ENCODE data around the gene MRPL46. TPM values are rescaled to one million over a fixed set of nuclear protein-coding genes. Genes with fewer than 3 reads are reported as not detected.

The MRPL46 gene
- total RNA-seq, 1 experiment from 2014 or later, result 32.7 TPM

GRCh38 chr15:88504445-88504844 lies 37.3 kb upstream of the MRPL46 start:
- H3K27me3 ChIP-seq (ENCODE audit: insufficient read depth, low read depth), result no peaks in the 10 kb centered on the region
- ChIA-PET CTCF (no interaction called here), POLR2A (ENCODE audit: unreplicated experiment) (no interaction called here)
- TF ChIP-seq, protein P1, sequence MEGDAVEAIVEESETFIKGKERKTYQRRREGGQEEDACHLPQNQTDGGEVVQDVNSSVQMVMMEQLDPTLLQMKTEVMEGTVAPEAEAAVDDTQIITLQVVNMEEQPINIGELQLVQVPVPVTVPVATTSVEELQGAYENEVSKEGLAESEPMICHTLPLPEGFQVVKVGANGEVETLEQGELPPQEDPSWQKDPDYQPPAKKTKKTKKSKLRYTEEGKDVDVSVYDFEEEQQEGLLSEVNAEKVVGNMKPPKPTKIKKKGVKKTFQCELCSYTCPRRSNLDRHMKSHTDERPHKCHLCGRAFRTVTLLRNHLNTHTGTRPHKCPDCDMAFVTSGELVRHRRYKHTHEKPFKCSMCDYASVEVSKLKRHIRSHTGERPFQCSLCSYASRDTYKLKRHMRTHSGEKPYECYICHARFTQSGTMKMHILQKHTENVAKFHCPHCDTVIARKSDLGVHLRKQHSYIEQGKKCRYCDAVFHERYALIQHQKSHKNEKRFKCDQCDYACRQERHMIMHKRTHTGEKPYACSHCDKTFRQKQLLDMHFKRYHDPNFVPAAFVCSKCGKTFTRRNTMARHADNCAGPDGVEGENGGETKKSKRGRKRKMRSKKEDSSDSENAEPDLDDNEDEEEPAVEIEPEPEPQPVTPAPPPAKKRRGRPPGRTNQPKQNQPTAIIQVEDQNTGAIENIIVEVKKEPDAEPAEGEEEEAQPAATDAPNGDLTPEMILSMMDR (conservative IDR thresholded peaks at IDR 0.05), result no peak
- TF ChIP-seq EZH2 (IDR thresholded peaks at IDR 0.05; ENCODE audit: low read depth), result no peak
- intact Hi-C loops (cut with micrococcal nuclease; ENCODE audit: unreplicated experiment), result no loop called here
- no peak overlapping the region for H3K4me3 ChIP-seq
- H3K4me1 ChIP-seq (replicated peaks; ENCODE audit: insufficient read depth), result no peaks in the 10 kb centered on the region
- H3K27ac ChIP-seq, result no peak overlapping the region
- no peaks in the 10 kb centered on the region for H4K20me1 ChIP-seq (ENCODE audit: insufficient read depth)
- no peaks in the 10 kb centered on the region for H3K79me2 ChIP-seq (ENCODE audit: low read depth)
- H2AFZ ChIP-seq, result no peak overlapping the region
- BruUV-seq (replicated peaks), result no TSS peak
- no peak overlapping the region for H3K4me2 ChIP-seq
- H3F3A ChIP-seq (ENCODE audit: insufficient read depth, low read depth), result no peaks in the 10 kb centered on the region
- H3K9me3 ChIP-seq (ENCODE audit: insufficient read depth, low read depth), result no peaks in the 10 kb centered on the region
- DNase-seq, result no peak
- no peaks in the 10 kb centered on the region for H3K36me3 ChIP-seq (ENCODE audit: low read depth)
- H3K9me2 ChIP-seq (ENCODE audit: insufficient read depth), result no peaks in the 10 kb centered on the region

- TF ChIP-seq, protein P1 (conservative IDR thresholded peaks at IDR 0.05), result no peak
- TF ChIP-seq EZH2 (IDR thresholded peaks at IDR 0.05; ENCODE audit: low read depth), result no peak
- ChIA-PET CTCF (no interaction called here), POLR2A (ENCODE audit: unreplicated experiment) (no interaction called here)
- Histone ChIP-seq H3K9me3 (ENCODE audit: insufficient read depth, low read depth) (no peaks in the 10 kb centered on the region), H3K36me3 (ENCODE audit: low read depth) (no peaks in the 10 kb centered on the region), H2AFZ (no peak overlapping the region), H3K4me1 (replicated peaks; ENCODE audit: insufficient read depth) (no peaks in the 10 kb centered on the region), H3K27me3 (ENCODE audit: insufficient read depth, low read depth) (no peaks in the 10 kb centered on the region; the same call in 1 of the 2 replicates), H3F3A (ENCODE audit: insufficient read depth, low read depth) (no peaks in the 10 kb centered on the region), H3K27ac (no peak overlapping the region), H4K20me1 (ENCODE audit: insufficient read depth) (no peaks in the 10 kb centered on the region), H3K4me3 (no peak overlapping the region), H3K9me2 (ENCODE audit: insufficient read depth) (no peaks in the 10 kb centered on the region), H3K79me2 (ENCODE audit: low read depth) (no peaks in the 10 kb centered on the region), H3K4me2 (no peak overlapping the region)
- no peak for DNase-seq
- intact Hi-C loops (cut with micrococcal nuclease; ENCODE audit: unreplicated experiment), result no loop called here
- no TSS peak for BruUV-seq (replicated peaks)
These were observed 31.8 kb upstream of the MRPL46 start for GRCh38 chr15:88498996-88499395.

- BruUV-seq (replicated peaks), result no TSS peak
- Histone ChIP-seq H3K36me3 (ENCODE audit: low read depth) (no peaks in the 10 kb centered on the region), H3K79me2 (ENCODE audit: low read depth) (no peaks in the 10 kb centered on the region), H3K4me1 (replicated peaks; ENCODE audit: insufficient read depth) (no peaks in the 10 kb centered on the region), H4K20me1 (ENCODE audit: insufficient read depth) (no peaks in the 10 kb centered on the region), H3K27ac (no peak overlapping the region), H3K4me2 (no peak overlapping the region), H3F3A (ENCODE audit: insufficient read depth, low read depth) (no peaks in the 10 kb centered on the region), H2AFZ (no peak overlapping the region), H3K4me3 (no peak overlapping the region), H3K9me2 (ENCODE audit: insufficient read depth) (no peaks in the 10 kb centered on the region), H3K9me3 (ENCODE audit: insufficient read depth, low read depth) (no peaks in the 10 kb centered on the region), H3K27me3 (ENCODE audit: insufficient read depth, low read depth) (peaks cover 3% of the 10 kb centered on the region; the same call in 1 of the 2 replicates)
- TF ChIP-seq, protein P1 (conservative IDR thresholded peaks at IDR 0.05), result no peak
- no peak for TF ChIP-seq EZH2 (IDR thresholded peaks at IDR 0.05; ENCODE audit: low read depth)
- intact Hi-C loops (cut with micrococcal nuclease; ENCODE audit: unreplicated experiment), result no loop called here
- POLR2A ChIA-PET (ENCODE audit: unreplicated experiment), result no interaction called here
- CTCF ChIA-PET, result no interaction called here
- DNase-seq, result no peak
These were observed 30.0 kb upstream of the MRPL46 start for GRCh38 chr15:88497109-88497765.

Measured in PC-9 (cell line).